Activated CD4-positive, alpha-beta T cell treated with anti-CD3 and anti-CD28 coated beads, Interleukin-2, amount 50 U/mL, for 16 hours (primary cell): ENCODE data around the gene CCDC120.

Source experiments
- DNase-seq: peaks from one replicate; pipeline ENCODE4 v3.0.0-alpha.2; 2020

CCDC120 gene

DNA sequence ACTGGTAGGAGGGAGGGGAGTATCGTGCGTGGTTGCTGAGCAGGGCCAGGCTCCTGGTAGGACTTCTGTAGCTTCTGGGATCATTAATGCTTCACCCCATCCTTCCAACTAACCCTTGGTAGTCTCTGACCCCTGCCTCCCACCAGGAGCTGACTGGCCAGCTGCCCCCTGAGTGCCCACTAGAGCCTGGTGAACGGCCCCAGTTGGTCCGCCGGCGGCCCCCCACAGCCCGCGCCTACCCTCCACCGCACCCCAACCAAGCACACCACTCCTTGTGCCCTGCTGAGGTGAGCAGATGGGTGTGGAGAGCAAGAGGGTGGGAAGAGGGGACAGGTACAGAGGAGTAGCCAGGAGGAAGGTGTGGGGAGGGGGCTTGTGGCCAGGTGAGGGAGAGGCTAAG, 4.9 kb downstream of the CCDC120 start:
- no peak for DNase-seq

DNA sequence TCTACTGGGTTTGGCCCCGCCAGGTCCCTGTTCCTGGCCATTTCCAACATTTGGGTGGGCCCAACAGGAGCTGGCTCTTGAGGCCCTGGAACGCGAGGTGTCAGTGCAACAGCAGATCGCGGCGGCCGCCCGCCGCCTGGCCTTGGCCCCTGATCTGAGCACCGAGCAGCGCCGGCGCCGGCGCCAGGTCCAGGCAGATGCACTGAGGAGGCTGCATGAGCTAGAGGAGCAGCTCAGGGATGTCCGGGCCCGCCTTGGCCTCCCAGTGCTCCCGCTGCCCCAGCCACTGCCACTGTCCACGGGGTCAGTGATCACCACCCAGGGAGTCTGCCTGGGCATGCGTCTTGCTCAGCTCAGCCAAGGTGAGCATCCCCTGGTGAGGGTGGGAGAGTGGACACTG, 5.5 kb downstream of the CCDC120 start:
- DNase-seq = no peak

DNA sequence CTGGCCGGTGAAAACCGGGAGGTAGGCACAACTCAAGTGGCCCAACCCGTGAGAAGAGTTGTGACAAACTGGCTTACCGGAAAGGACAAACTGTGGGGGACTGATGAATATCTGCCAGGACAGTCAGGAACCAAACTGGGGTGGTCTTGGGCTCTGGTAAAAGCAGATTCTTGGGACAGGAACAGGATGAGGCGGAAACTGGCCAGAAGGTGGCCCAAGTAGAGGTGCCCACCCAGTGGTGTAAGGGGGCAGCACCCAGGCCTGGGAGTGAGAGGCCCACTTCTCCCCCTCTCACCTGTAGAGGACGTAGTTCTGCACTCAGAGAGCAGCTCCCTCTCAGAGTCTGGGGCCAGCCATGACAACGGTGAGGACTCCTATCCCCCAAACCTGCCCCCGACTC, 5.9 kb downstream of the CCDC120 start:
- DNase-seq = no peak

DNA sequence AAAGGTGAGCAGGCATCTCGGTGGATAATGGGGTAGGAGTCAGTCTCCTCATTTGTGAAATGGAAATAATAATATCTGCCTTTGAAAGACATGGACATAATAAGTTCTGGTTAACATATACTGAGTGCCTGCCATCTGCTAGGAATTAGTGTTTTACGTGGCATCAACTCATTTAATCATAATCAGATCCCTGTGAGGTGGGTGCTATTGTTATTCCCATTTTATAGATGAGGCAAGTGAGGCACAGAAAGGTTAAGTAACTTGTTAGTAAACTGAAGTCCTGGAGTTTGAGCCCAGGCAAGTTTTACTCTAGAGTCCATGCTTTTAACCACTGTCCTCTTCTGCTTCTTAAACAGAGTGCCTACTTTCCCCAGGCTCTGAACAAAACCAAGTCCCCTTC, 7.5 kb downstream of the CCDC120 start:
- DNase-seq = no peak

DNA sequence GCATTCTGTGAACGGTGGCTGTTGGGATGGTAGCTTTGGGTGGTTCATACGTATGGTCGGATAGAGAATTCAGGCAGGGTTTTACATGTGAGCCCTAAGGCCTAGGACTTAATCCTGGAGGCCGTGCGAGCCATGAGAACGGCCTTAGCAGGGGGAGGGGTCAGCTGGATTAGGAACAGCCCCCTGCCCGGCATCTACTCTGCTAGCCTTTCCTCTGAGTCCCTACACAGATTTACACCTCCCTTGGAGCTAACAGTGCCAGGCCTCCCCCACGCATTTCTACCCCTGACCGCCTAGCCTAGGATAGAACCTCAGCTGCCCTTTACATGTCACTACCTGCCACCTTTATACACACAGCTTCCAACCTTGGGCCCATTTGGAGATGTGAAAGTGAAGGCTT, 7.9 kb downstream of the CCDC120 start:
- DNase-seq = no peak

DNA sequence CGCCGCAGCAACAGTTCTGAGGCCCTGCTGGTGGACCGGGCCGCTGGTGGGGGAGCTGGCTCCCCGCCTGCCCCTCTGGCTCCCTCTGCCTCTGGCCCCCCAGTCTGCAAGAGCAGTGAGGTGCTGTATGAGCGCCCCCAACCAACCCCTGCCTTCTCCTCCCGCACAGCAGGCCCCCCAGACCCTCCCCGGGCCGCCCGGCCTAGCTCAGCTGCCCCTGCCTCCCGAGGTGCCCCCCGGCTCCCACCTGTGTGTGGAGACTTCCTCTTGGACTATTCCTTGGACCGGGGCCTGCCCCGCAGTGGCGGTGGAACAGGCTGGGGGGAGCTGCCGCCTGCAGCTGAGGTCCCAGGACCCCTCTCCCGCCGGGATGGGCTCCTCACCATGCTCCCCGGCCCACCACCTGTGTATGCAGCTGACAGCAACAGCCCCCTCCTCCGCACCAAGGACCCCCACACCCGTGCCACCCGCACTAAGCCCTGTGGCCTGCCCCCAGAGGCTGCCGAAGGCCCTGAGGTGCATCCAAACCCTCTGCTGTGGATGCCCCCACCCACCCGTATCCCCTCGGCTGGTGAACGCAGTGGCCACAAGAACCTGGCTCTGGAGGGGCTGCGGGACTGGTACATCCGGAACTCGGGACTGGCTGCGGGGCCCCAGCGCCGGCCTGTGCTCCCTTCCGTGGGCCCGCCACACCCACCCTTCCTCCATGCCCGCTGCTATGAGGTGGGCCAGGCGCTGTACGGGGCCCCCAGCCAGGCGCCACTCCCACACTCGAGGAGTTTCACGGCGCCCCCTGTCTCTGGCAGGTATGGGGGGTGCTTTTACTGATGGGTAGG, 8.7 kb downstream of the CCDC120 start:
- DNase-seq = no peak

DNA sequence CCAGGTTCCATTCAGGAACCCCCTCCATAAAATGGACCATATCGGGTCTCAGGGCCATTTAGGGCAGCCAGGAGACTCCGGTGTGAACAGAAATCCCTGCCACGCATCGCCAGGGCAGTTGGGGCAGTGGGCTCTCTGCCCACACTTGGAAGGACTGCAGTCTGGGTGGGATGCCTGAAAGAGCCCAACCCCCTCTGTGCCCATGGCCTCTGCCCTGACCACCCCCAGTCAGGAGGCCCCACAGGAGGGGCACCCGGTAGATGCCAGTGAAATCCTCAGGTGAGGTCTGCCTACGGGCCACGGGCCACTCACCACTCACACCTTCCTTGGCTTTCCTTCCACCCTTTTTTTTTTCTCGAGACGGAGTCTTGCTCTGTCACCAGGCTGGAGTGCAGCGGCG, 10.2 kb downstream of the CCDC120 start:
- DNase-seq = no peak

DNA sequence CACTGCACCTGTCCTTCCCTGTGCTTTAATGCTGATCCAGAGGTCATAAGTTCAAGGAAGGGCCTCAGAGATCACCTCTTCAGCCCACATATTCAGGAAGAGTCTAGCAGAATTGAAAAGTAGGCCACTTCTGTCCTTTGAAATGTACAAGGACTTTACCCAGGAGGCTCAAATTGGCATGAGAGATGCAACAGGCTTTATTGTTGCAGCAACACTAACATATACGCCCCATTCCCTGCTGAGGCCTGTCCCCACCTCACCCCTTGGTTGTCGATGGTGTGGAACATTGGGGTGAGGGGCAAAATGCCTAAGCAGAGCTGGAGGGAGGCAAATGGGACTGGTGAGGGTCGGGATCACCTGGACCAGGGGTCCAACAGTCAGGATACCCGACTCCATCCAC, 12.2 kb downstream of the CCDC120 start:
- DNase-seq = no peak

DNA sequence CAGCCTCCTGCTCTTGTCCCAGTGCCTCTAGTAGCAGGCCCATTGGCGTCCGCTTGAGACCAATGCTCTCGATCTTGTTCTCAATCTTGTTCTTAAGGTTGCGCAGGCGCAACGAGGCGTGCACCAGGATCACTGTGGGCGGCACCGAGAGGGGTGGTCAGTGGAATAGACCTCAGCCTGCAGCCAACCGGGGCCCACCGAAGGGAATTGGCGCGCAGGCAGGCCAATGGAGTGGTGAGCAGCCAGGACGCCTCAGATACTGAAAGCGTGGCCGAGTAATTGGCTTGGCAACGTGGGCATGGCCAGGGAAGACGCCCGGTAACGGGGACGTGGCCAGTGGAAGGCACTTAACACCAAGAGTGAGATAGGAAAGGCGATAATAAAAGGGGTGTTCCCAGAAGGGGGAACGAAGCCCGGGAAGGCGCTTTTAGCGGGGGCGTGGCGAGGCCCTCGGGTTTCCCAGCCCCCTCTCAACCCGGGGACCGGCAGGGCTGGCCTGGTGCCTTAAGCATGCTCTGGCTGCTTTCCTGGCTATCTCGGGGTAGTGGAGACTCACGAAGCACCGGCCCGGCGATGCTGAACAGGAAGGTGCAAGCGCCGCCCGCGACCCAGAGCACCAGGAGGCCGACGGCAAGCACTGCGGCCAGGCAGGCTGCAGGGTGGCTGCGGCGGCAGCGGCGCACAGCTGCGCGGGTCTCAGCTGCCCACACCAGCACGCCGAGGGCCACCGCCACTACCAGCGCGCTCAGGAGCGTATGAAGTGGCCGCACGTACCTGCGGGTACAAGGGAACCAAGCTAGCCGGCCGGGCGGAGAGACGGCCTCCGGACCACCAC, 13.3 kb downstream of the CCDC120 start:
- DNase-seq = no peak

DNA sequence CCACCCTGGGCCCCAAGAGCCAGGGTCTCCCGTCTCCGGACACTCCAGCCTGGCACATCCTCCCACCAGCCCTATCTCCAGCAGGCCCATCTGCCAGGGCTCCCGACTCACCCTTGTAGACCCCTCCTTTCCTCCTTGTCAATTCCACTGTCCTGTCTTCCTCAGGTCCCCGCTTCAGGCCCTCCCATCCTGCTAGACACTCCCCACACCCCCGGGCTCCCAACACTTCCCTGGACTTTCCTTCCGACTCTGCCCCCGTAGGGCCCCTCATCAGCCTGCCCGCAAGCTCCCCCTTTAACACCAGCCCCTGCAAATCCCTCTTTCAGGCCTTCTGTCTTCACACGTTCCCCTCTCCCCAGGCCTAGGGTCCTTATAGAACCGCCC, 13.9 kb downstream of the CCDC120 start:
- no peak for DNase-seq

DNA sequence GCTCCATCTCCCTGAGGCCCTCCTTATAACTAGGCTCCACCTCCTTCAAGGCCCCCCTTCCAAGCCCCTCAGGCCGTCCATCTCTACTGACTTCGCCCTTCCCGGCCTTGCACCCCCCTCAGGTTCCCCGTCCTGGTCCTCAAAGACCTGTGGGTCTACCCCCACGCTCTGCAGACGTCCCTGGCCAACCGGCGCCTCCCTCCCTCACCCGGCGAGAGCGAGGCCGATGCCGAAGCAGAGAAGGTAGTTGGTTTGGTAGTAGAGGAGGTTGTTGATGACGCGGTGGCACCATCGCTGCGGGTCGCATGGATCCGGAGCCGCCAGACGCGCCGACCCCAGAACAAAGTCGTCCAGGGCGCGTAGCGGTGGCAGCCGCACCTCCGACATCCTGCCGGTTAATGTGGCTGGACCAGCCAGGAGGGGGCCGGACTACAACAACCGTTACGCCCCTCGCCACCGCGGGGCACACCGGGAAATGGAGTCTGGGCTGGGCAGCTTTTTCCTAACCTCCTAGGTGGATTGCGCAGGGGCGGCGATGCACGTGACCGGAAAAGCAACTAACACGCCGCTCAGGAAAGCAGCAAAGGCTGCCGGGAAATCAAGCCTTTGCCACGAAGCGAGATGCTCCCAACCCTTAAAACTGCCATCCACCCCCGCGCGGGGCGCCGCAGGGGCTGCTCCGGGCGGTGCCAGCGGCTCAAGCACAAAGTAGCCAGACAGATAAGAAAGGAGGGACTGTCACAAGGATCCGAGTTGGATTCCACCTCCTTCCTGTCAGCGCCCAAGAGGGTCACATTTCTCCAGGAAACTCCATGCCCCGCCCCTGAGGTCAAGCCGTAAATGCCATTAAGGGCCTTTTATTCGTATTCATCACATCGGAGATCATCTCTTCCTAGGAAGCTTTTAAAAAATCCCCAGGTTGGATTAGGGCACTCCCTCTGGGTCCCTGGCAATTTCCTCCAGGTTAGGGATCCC, 15.1 kb downstream of the CCDC120 start, which contains the start of gene PRAF2:
PRAF2 (minus strand) TSS at position 402 of the 975 bp plus-strand sequence; CDS start at position 387, 15 bp downstream.
- peak; percentile 93 for DNase-seq

DNA sequence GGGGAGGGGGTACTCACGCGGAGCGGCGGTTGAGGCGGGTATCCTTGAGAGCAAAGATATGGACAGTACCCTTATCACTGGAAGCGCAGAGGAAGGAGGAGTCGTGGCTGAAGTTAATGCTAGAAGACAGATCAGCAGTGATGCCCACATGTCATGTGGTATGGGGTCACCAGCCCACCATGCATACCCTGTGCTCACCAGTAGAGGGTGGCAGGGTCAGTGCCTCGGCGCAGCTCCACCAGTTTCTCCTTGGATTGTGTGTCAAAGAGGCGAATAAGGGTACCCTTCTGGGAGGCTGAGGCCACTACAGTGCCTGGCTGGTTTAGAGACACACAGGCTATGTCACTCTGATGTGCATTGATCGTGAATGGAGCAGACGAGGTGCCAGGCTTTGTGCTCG, 16.5 kb downstream of the CCDC120 start:
- no peak for DNase-seq

DNA sequence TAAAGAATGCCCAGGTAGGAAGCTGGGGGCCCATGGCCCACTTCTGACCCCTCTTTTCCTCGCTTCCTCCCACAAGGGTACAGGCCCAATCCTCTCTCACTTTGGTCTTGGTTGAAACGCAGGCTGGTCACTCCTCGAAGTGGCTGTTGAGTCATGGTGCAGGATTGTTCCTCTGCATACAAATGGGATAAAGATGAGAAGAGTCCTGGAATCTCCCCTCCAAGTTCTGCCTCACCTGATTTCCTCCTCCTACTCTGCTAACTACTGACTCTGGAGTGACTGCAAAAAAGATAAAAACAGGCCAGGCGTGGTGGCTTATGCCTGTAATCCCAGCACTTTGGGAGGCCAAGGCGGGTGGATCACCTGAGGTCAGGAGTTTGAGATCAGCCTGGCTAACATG, 19.1 kb downstream of the CCDC120 start:
- DNase-seq = no peak

DNA sequence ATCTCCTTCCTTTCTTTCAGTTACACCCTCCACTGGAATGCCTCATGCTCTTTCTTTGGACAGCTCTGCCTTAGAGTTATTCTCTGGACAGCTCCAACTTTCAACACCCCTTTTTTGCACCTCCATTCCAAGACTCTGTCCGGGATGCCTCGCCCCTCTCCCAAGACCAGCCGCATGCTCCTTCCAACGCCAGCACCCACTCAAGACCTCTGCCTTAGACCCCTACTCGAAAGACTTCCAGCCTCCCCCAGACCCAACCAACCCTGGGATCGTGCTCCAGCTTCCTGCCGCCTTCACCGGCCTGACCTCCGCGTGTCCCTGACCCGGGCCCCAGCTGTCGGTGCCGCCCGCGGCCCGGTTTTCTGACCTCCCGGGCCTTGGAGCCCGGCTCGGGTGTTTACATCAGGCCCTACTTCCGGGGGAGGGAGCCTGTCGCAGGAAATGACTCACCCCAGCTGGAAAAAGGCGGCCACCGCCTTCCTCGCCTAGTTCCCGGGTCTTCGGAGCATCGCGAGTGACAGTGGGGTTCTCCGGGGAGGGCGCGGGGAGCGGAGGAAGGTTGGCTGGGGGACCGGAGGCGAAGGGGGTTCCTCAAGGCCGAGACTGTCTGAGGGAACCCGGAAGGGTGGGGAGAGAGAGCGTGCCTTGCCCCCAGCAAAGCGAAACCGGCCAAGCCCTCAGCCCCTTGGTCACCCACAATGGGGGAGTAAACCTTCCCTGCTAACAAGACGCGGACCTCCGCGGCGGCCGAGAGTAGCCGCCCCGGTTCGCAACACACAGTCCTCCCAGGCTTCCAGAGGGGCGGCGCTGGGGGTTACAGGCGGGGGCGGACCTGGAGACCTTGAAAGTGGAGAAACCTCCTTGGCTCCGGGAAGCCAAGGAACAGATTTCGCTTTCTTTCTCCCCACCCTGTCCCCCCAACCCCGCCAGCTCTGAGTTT, 21.0 kb downstream of the CCDC120 start, which contains the start of gene WDR45:
WDR45 (minus strand) TSS at position 399 of the 940 bp plus-strand sequence. CDS start 1,792 bp downstream, outside the sequence.
- DNase-seq = peak; percentile 77

DNA sequence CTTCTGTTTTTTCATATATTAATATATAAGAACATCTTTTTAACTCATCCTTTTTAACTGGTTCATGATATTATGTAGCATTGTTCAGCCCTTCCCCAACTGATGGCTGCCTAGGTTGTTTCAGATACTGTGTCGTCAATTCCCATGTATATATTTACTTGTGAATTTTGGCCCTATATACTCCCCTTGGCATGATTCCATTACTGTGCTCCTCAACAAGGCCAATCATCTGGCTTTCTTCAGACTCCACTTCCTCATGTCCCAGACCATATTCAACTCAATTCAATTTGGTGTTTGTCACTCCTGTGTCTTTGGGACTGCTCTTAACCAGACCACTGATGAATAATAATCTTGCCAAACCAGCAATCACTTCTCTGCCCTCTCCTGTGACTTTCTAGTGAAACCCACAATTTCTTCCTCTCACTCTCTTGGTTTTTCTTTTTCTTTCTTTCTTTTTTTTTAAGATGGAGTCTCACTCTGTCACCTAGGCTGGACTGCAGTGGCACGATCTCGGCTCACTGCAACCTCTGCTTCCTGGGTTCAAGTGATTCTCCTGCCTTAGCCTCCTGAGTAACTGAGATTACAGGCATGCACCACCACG, 23.6 kb downstream of the CCDC120 start:
- DNase-seq = no peak

DNA sequence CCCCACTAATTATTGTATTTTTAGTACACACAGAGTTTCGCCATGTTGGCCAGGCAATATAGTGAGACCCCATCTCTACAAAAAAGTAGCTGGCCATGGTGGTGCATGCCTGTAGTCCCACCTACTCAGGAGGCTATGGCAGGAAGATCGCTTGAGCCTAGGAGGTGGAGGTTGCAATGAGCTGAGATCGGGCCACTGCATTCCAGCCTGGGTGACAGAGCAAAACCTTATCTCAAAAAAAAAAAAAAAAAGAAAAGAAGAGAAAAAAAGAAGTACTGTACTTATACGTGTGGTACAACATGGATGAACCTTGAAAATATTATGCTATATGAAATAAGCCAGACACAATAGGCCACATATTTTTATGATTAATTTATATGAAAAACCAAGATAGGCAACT, 30.8 kb downstream of the CCDC120 start:
- DNase-seq = no peak

DNA sequence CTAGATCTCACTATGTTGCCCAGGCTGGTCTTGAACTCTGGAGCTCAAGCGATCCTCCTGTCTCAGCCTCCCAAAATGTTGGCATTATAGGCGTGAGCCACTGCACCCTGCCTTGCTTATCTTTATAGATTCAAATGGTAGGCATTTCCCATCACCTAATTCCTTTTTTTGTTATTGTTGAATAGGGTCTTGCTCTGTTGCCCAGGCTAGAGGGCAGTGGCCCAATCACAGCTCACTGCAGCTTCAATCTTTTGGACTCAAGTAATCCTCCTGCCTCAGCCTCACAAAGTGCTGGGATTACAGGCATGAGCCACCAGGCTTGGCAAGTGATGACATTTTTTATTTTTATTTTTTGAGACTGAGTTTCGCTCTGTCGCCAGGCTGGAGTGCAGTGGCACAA, 37.6 kb downstream of the CCDC120 start:
- no peak for DNase-seq

DNA sequence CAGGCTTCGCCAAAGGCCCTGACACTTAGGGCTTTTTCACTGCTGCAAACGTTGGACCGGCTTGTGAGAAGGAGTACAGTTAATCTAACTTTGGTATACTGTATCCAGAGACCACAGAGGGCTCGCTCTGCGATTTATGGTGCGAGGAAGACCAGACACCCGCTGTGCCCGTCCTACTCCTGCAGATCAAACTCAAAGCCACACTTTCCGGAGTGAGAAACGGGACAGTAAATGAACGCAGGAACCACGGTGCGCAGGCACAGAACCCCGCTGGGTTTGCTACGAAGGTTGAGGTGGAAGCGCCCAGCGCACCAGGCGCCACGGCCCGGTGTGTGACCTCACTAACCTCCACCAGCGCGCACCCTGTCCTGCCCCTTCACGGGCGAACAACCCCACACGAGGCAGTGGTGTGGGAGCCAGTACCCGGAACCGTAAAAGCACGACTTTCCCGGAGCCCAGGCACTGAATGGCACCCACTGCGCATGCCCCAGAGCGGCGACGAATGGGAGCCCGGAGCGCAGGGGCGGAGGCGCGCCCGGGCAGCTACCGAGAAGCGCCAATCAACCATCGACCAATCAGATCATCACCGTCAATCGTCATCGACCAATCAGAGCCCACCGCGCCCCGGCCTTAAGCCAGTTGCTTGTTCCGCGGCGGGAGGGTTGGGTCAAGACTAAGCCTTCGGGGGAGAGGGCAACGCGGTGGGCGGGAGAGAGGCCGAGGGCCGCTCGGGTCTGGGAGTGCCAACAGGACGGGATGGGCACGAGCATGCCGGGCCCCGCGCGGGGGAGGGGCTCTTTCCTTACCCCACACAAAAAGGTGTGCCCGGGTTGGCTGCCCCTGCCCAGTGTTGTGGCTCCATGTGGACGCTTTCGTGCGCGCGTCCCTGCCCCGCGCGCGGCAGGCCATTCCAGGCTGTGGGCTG, 42.2 kb downstream of the CCDC120 start:
- peak; percentile 94 for DNase-seq

DNA sequence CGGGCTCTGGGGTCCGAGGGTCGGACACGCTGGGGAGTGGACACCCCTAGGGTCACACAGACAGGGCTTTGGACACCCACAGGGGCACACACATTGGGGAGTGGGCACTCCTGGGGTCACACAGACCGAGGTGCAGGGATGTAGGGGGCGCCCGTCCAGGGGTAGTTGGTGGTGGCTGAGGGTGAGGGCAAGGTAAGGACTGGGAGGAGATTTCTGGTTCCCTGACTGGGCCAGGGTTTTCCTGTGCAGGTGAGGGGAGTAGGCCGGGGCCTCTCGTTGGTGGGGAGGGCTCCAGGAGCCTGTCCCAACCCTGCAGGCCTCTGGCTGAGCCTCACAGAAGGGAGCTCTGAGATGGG, 42.8 kb downstream of the CCDC120 start:
- no peak for DNase-seq

DNA sequence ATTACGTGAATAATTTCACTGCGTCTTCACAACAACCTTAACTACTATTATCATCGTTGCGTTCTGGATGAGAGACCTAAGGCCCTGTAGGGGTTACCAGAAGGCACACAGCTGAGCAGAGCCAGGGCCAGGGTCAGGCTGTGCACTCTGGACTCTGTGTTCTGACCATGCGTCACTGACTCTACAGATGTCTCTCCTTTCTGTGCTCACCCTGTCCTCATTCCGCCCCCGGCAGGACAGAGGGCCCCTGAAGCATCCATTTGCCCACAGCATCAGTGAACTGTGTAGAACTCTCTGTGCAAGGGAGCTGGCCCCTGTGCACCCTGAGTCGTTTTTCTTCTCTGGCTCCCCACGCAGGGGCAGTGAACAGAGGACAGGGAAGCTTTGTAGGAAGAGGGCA, 43.4 kb downstream of the CCDC120 start:
- DNase-seq = no peak
